Vagina (tissue), 2 donors: ENCODE results near the gene UPK3BL1.
A peak's percentile ranks its signal among the peaks of the same experiment; 100 is the strongest.
"Not testable (repeated sequence)": the region's sequence is repeated elsewhere in the genome, so short reads cannot be mapped to it uniquely, and the experiment has no call there.

Source experiments
- CTCF ChIP-seq, 3 experiments: fragments of 450-650 bp in 2 of 3; fragments of 200-600 bp in 1 of 3; sonication (generic) in 1 of 3; IDR thresholded peaks; one replicate each; pipeline ENCODE4 v1.5.1; 2017 to 2019; ENCODE audit warnings: antibody characterized with exemption in 3 of 3, mild to moderate bottlenecking in 2 of 3, moderate library complexity in 2 of 3
- POLR2AphosphoS5 ChIP-seq, 2 donors: sonication (generic); formaldehyde crosslinking; IDR thresholded peaks; one replicate each; pipeline ENCODE4 v1.9.0; 2017; ENCODE audit warnings: antibody characterized with exemption in 2 of 2, mild to moderate bottlenecking in 2 of 2, low read depth in 1 of 2; ENCODE audit not compliant: insufficient read depth in 1 of 2

- peak in 1 of 2 donors; percentile 46 for TF ChIP-seq POLR2AphosphoS5 (IDR thresholded peaks at IDR 0.05; ENCODE audit: insufficient read depth in 1 of 2, low read depth in 1 of 2)
- TF ChIP-seq CTCF (IDR thresholded peaks at IDR 0.05), result not testable (repeated sequence)
Observed at GRCh38 chr7:102671166-102671955, 28.8 kb upstream of the UPK3BL1 start, which contains the start of gene POLR2J2.
